Aorta (tissue), 5 donors: ENCODE results near the gene THRSP. TPM values are rescaled to one million over a fixed set of nuclear protein-coding genes. Genes with fewer than 3 reads are reported as not detected.
A peak's percentile ranks its signal among the peaks of the same experiment; 100 is the strongest.
"Not testable (repeated sequence)": the region's sequence is repeated elsewhere in the genome, so short reads cannot be mapped to it uniquely, and the experiment has no call there.

ENCODE experiments used
- ATAC-seq: fragments of 200-7000 bp; cut with Tn5 transposase; one replicate; pipeline ENCODE4 v1.9.1; 2022; ENCODE audit warnings: moderate library complexity; ENCODE audit not compliant: low FRiP score
- DNase-seq, 2 donors: peaks; one replicate each; pipeline ENCODE4 v3.0.0-alpha.2; 2020
- H3K27ac ChIP-seq, 2 donors: one replicate each; pipeline ENCODE4 v1.5.1; 2013; ENCODE audit warnings: low read length in 2 of 2, mild to moderate bottlenecking in 2 of 2, moderate library complexity in 2 of 2, control low read depth in 1 of 2, inconsistent platforms in 1 of 2, low read depth in 1 of 2
- H3K27me3 ChIP-seq, 2 donors: one replicate each; pipeline ENCODE4 v1.6.1; 2013; ENCODE audit warnings: control low read depth in 1 of 2, low read length in 1 of 2, mild to moderate bottlenecking in 1 of 2, moderate library complexity in 1 of 2; ENCODE audit not compliant: insufficient read depth in 2 of 2, control insufficient read depth in 1 of 2
- H3K36me3 ChIP-seq, 2 donors: one replicate each; pipeline ENCODE4 v1.6.1; 2013; ENCODE audit warnings: control low read depth in 1 of 2, low read length in 1 of 2, mild to moderate bottlenecking in 1 of 2; ENCODE audit not compliant: insufficient read depth in 2 of 2, control insufficient read depth in 1 of 2
- H3K4me1 ChIP-seq, 2 donors: one replicate each; pipeline ENCODE4 v1.6.1; 2013; ENCODE audit warnings: low read length in 2 of 2, control low read depth in 1 of 2, mild to moderate bottlenecking in 1 of 2, moderate library complexity in 1 of 2; ENCODE audit not compliant: insufficient read depth in 2 of 2, control insufficient read depth in 1 of 2
- H3K4me3 ChIP-seq, 2 donors: one replicate each; pipeline ENCODE4 v1.5.1; 2013; ENCODE audit warnings: low read length in 2 of 2, control low read depth in 1 of 2, mild to moderate bottlenecking in 1 of 2
- H3K9me3 ChIP-seq: one replicate; pipeline ENCODE4 v1.6.1; 2013; ENCODE audit warnings: mild to moderate bottlenecking, low read length; ENCODE audit not compliant: control insufficient read depth
- WGBS, 2 donors: extraction: QIAGEN DNeasy Blood & Tissue Kit; methylation state at CpG; one replicate each; pipeline ENCODE4 v1.1.7; 2013; 5-methylcytosine and 5-hydroxymethylcytosine counted together
- intact Hi-C, 2 donors: fragments of 100-400 bp; cut with DNase I; formaldehyde crosslinking; loops; one replicate each; pipeline versions ENCODE4 v1.14.2 to v1.15.0; 2022
- long read RNA-seq, 2 donors: library from polyadenylated mRNA; unstranded; transcript quantifications; one replicate each; pipeline ENCODE4 v2.0.0, GENCODE V29; 2020 to 2021
- polyA plus RNA-seq, 2 donors: library from polyadenylated mRNA; stranded (reverse); fragments of 200-250 nt; gene quantifications; one replicate each; pipeline ENCODE4 v1.2.3, GENCODE V29; 2013
- total RNA-seq, 2 donors: library from RNA; stranded (reverse); fragmentation: NEBNext Ultra II Directional; extraction: Animal tissue kit (Norgen Biotek cat#: 25700); gene quantifications; one replicate each; pipeline ENCODE4 v1.2.1, GENCODE V29; 2021
- donor health status: healthy with polysubstance abuse.
- donor health status: Bipolar disorder and iron deficiency.
- donor health status: DM: no; HTN: no; CAD: no.
- donor health status: DM: no; HTN: no; CAD: no.
- donor health status: DM: yes; HTN: yes; CAD: no.

THRSP gene, protein sequence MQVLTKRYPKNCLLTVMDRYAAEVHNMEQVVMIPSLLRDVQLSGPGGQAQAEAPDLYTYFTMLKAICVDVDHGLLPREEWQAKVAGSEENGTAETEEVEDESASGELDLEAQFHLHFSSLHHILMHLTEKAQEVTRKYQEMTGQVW
- 1 to 10 TPM in 1 of 2 donors, not detected in 1; 2.7 TPM for total RNA-seq
- polyA plus RNA-seq, result 1 to 10 TPM in 1 of 2 donors, not detected in 1; 1.4 TPM
- long read RNA-seq, donor 1, result 0 reads
- long read RNA-seq, donor 2, result 0 reads

DNA sequence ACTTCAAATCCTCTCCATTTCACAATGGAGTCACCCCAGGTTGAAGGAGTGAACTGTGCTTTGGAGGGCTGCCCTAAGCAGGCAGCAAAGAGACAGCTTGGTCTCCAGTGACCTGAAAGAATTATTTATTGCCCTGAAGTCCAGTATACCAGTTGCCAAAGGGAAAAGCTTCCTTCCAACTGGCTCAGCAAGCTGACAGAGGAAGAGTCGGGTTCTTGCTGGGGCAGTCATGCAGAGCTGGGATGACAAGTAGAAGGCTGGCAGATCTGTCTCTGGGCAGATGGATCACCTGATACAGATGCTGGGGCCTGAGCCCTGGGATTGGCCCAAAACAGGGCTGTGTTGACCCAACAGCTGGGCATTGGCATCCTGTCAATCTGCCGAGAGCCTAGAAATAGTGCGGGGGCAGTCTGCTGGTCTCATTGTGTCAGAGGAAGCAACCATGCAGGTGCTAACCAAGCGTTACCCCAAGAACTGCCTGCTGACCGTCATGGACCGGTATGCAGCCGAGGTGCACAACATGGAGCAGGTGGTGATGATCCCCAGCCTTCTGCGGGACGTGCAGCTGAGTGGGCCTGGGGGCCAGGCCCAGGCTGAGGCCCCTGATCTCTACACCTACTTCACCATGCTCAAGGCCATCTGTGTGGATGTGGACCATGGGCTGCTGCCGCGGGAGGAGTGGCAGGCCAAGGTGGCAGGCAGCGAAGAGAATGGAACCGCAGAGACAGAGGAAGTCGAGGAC is at the start of gene THRSP:
TSS of gene THRSP (plus strand) at position 422 of the 742 bp plus-strand sequence. CDS start at position 443, 21 bp downstream.
- no peaks in the 10 kb centered on the region for H3K9me3 ChIP-seq
- no peak for ATAC-seq
- H3K36me3 ChIP-seq, result no peaks in the 10 kb centered on the region
- H3K27ac ChIP-seq, result no peak within 1 kb of the TSS
- intact Hi-C loops, result no loop called here
- H3K4me1 ChIP-seq, result peaks cover 0 to 2% of the 10 kb centered on the region in 2 donors
- no peaks in the 10 kb centered on the region for H3K27me3 ChIP-seq
- WGBS, 2 donors, result 79 to 81% methylated on average over 14 of the region's 14 CpGs
- no peak for DNase-seq
- H3K4me3 ChIP-seq, result no peak within 1 kb of the TSS

DNA sequence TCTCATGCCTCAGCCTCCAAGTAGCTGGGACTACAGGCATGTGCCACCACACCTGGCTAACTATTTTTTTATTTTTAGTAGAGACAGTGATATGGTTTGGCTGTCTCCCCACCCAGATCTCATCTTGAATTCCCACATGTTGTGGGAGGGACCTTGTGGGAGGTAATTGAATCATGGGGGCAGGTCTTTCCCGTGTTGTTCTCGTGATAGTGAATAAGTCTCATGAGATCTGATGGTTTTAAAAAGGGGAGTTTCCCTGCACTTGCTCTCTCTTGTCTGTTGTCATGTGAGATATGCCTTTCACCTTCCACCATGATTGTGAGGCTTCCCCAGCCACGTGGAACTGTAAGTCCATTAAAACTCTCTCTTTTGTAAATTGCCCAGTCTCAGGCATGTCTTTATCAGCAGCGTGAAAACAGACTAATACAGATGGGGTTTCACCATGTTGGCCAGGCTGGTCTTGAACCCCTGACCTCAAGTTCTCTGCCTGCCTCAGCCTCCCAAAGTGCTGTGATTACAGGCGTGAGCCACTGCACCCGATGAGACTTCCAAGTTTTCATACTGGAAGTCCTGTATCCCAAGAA is 48.6 kb upstream of the THRSP start:
- ATAC-seq, H3K4me1 ChIP-seq, H3K27me3 ChIP-seq, DNase-seq, H3K9me3 ChIP-seq, H3K27ac ChIP-seq, H3K36me3 ChIP-seq, intact Hi-C loops, H3K4me3 ChIP-seq: not testable (repeated sequence)
- 84 to 87% methylated on average over 6 of the region's 6 CpGs for WGBS, 2 donors

DNA sequence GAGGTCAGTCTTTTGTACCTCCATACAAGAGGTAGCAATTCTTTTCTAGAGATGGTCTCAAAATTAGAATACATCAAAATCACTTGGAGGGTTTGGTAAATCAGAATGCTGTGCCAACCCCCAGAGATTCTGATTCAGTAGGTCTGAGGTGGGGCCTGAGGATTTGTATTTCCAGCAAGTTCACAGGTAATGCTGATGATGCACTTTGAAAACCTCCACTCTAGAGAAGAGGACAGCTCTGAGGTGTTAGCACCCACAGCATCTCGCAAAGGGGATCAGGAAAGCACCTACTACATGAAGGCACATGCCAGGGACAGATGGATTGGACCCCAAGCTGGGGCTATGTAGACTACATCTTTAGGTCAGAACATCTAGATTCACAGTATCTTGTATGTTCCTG is 47.8 kb upstream of the THRSP start:
- Histone ChIP-seq H3K4me1 (no peaks in the 10 kb centered on the region), H3K27ac (no peak overlapping the region), H3K4me3 (no peak overlapping the region), H3K27me3 (no peaks in the 10 kb centered on the region), H3K36me3 (no peaks in the 10 kb centered on the region), H3K9me3 (no peaks in the 10 kb centered on the region)
- ATAC-seq, result no peak
- intact Hi-C loops, result no loop called here
- 93 to 96% methylated on average over 1 of the region's 1 CpG for WGBS, 2 donors
- DNase-seq, result no peak

DNA sequence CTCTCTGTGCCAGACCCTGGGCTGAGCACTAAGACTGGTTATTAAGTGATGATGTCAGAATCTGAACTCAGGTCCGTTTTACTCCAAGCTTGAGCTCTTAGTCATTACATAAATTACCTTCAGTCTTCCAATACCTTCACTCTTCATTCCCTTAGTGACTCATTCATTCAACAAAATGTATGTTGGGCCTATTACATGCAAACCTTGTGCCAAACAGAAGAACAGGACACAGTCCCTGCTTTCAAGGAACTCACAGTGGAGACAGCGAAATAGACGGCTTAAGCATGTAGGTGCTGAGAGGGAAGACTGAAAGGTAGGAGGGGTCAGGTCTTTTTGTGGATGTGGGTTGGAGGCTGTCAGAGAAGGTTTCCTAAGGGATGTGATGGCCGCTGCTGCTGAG is 43.9 kb upstream of the THRSP start:
- Histone ChIP-seq H3K4me3 (no peak overlapping the region), H3K27me3 (no peaks in the 10 kb centered on the region), H3K4me1 (no peaks in the 10 kb centered on the region), H3K36me3 (no peaks in the 10 kb centered on the region), H3K9me3 (no peaks in the 10 kb centered on the region), H3K27ac (no peak overlapping the region)
- WGBS, 2 donors, result 67 to 71% methylated on average over 4 of the region's 4 CpGs
- DNase-seq, result no peak
- intact Hi-C loops, result no loop called here
- ATAC-seq, result no peak

DNA sequence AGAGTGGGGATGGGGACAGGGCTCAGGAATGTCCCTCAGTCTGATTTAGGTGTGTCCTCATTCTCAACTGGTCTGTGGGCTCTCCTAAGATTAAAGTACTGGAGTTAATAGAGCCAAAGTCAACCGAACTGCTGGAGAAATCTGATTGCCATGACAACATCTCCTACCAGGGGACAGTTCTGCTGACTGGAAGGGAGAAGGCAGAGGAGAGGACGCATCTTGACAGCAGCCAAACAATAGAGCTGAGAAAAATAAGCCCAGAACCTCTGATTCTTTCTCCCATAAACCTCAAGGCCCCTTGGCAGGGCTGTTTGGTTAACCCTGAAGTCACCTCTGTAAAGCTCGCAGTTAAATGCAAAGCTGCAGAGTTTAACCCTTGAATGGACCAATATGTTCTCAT is 43.4 kb upstream of the THRSP start:
- WGBS, 2 donors, result 42 to 45% methylated on average over 3 of the region's 3 CpGs
- ATAC-seq, result no peak
- Histone ChIP-seq H3K27ac (no peak overlapping the region), H3K27me3 (no peaks in the 10 kb centered on the region), H3K4me3 (no peak overlapping the region), H3K4me1 (no peaks in the 10 kb centered on the region), H3K36me3 (no peaks in the 10 kb centered on the region), H3K9me3 (no peaks in the 10 kb centered on the region)
- no peak for DNase-seq
- intact Hi-C loops, result no loop called here

DNA sequence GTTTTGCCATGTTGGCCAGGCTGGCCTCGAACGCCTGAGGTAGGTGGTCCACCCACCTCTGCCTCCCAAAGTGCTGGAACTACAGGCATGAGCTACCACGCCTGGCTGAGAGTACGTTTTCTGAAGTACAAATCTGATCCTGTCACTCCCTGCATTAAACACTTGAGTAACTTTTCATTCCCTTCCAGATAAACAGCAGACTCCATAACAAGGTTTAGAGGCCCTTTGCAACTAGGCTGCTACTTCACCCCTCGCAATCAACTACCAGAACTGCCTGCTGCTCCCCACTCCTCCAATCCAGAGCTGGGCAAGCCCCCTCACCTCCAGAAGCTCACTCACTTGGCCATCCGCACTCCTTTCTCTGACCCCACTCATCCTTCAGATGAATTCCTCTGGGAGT is 42.0 kb upstream of the THRSP start:
- H3K27me3 ChIP-seq, result no peaks in the 10 kb centered on the region
- ATAC-seq (no peak), DNase-seq (no peak)
- no peaks in the 10 kb centered on the region for H3K9me3 ChIP-seq
- H3K27ac ChIP-seq, result no peak overlapping the region
- no peak overlapping the region for H3K4me3 ChIP-seq
- intact Hi-C loops, result no loop called here
- H3K4me1 ChIP-seq, result no peaks in the 10 kb centered on the region
- H3K36me3 ChIP-seq, result no peaks in the 10 kb centered on the region
- WGBS, 2 donors, result 90 to 92% methylated on average over 6 of the region's 6 CpGs

DNA sequence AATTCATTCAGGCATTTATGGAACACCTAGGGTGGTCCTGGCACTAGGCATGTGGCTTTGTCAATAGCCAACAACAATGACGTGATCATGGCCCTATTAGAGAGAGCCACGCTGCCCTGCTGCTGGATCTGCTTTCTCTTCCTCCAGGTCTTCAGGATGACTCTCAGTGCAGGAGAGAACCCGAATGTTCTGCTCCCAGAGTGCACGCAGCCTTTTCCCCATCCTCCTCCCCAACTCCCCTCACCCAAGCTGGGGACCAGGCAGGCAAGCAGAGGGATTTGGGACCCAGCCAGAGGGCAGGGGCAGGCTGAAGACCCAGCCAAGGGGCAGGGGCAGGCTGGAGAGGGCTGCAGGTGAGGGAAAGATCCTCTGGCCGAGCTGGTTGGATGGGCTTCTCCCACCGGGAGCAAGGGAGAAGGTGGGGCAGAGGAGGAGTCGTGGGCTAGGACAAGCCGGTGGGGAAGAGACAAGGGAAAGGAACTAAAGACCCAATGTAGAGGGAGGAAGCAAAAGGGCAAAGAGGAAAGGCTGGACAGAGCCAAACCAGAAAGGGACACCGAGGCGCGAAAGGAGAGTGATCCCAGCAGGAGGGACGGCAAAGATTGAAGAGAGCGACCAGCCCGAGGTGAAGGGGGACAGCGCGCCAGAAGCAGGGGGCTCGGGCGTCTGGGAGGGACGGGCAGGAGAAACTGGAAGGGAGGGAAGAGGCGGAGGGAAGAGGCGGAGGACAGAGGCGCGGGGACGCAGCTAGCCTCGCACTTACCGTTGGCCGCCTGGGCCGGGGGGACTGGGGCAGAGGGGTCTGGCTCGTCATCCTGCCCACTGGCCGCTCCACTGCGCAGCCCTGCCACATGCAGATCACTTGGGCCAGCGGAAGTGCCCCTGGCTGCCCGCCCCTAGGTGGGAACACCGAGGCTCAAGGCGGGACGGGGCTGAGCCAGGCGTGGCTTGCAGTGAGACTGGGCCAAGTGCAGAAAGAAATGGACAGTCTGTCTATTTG is 41.0 kb upstream of the THRSP start, which contains the start of gene KCTD14:
TSS of gene KCTD14 (minus strand) at position 880 of the 1,000 bp plus-strand sequence. CDS start at position 853, 27 bp downstream.
- DNase-seq (peak in 1 of 2 donors; percentile 58), ATAC-seq (peak; percentile 65)
- H3K4me3 ChIP-seq, result peak within 1 kb of the TSS in 1 of 2 donors; percentile 20
- WGBS, 2 donors, result 18 to 27% methylated on average over 29 to 37 of the region's 37 CpGs
- intact Hi-C loops, result no loop called here
- no peaks in the 10 kb centered on the region for H3K4me1 ChIP-seq
- H3K27ac ChIP-seq, result no peak within 1 kb of the TSS
- H3K36me3 ChIP-seq, result no peaks in the 10 kb centered on the region
- H3K9me3 ChIP-seq, result no peaks in the 10 kb centered on the region
- no peaks in the 10 kb centered on the region for H3K27me3 ChIP-seq

DNA sequence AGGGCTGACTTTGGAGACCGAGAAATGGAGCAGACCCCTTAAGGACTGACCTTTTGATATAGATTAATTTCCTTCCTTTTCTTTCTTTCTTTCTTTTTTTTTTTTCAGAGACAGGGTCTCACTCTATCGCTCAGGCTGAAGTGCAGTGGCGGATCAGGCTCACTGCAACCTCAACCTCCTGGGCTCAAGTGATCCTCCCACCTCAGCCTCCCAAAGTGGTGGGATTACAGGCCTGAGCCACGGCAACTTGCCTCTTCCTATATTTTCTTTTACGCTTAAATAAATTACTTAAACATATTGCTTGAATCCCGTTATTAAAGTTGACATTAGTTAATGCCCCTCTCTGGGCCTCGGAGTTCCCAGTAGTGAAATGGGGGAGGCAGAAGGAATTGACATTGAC is 40.2 kb upstream of the THRSP start:
- intact Hi-C loops, result no loop called here

More for the DNA sequence above, 40.2 kb upstream of the THRSP start:
- H3K9me3 ChIP-seq, result no peaks in the 10 kb centered on the region
- H3K36me3 ChIP-seq, result no peaks in the 10 kb centered on the region
- H3K27ac ChIP-seq, result no peak overlapping the region
- 84% methylated on average over 7 of the region's 7 CpGs for WGBS, 2 donors
- no peaks in the 10 kb centered on the region for H3K27me3 ChIP-seq
- ATAC-seq, result no peak
- no peak for DNase-seq
- no peak overlapping the region for H3K4me3 ChIP-seq
- H3K4me1 ChIP-seq, result no peaks in the 10 kb centered on the region
